NCI-H526 treated with DMSO at 0.1 percent for 48 hours (cell line): ENCODE data around the gene MPIG6B.

ENCODE experiments used
- DNase-seq: peaks from one replicate; lab custom pipeline; 2025; lab: John Stamatoyannopoulos, UW

MPIG6B gene

DNA sequence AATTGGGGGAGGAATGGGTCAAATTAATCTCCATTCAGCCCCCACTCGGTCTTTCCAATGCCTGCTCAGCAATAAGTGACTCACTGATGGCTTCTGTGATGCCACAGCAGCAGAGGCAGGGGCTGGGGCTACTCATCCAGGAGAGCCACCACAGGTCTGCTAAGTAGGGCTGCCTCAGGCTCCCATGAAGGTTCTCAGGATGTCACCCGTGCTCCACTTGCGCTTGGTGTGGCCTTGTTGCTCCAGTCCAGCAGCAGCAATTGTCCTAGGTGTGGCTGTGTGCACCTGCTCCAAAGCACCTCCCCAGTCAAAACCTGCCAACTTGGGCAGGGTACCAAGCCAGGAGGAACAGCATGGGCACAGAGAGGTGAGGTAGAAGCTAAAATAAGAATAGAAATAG, 1.0 kb upstream of the MPIG6B start:
- no peak for DNase-seq

- no peak for DNase-seq
Observed at GRCh38 chr6:31723980-31724691, 963 bp downstream of the MPIG6B start.

- no peak for DNase-seq
Observed at GRCh38 chr6:31725502-31726350, 2.6 kb downstream of the MPIG6B start.

DNA sequence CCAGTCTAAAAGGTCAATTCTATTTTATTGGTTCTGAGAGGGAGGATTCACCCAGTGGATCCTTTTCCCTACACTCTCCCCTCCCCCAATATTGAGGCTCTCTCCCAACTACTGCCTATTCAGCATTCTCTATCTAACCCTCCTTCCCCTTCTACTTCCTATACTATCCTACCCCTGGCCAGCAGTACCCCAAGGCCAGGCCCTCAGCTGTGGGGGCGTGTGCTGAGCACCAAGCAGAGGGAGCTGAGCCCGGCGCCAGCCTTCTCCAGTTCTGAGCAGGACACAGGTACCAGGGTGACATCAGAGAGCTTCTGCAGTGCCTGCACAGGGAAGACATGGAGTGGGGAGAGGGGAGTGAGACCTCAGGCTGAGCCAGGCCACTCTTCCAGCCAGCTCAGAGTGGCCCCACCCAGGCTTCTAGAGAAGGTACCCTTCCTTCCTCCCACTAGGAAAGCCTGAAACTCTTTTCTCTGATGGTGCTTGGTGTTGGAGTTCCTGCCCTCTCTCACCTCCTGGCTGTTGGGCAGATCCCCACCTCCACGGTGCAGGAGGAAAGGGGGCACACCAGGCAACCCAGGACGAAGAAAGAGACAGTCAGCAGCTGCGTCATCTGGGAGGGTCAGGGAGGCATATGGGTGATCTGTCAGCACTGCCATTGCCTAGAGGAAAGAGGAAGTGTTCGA, 4.0 kb downstream of the MPIG6B start:
- no peak for DNase-seq

DNA sequence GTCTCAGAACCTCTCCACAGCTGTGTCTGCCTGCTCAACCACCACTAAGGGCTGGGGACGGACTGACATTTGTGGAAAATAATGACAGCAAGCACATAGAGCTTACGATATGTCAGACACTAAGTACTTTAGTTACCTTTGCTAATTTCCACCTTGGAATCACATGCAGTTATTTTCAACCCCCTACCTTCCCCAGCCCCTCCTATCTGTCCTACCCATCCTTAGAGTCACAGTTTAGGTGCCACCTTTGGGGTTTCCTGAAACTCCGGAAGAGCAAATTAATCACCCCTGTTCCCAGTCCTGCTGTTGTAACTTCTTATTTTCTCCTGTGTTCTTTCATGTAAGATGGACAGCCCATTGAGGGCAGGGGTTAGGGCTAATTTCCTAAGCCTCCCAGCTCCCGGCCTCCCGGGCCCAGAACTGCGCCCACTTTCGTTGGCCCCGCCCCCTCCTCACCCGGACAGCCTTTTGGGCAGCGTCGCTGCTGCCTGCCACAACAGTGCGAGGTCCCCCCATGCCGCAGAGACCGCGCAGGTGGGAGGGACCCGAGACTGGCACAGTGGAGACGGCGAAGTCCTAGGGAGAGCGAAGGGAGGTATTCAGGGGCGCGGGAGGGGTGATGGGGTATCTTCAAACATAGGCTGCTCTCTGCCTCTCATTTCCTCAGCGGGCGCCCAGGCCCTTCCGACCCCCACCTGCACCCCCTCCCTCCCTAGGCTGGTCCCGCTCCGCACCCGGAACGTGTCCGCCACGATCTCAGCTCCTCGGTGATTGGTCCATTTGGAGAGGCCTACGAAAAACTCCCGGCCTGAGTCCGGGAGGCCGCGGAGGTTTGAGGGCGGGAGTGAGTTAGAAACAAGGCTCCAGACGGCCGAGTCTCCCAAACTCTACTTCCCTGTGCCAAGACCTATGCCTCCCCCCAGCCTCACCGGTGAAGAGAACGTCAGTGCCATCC, 4.8 kb downstream of the MPIG6B start:
- DNase-seq = no peak

- no peak for DNase-seq
Observed at GRCh38 chr6:31728767-31729514, 5.8 kb downstream of the MPIG6B start, which contains the start of gene DDAH2. DDAH2 (minus strand) TSS chr6:31729299; CDS start chr6:31729161, 138 bp downstream.

DNA sequence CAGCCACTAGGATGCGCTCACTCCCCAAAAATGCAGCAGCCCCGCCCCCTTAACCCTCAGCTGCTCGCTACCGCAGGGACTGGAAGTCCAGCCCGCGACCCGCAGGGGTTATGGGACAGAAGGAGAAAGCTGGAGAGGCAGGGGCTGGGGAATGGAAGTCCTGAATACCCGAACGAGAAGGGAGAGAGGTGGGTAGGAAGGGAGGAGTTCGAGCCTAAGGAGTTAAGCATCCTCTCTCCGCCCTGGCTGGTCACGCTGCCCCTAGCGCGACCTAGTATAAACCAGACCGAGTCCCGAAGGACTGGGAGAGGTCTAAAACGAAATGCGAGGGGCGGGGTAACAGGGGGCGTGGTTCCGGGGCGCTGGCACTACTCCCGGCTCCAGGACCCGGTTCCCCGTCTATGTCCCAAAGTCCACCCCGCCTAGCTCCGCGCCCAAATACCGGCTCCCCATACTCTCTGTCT, 6.4 kb downstream of the MPIG6B start:
- peak; percentile 69 for DNase-seq

- DNase-seq = peak; percentile 66
Observed at GRCh38 chr6:31729979-31730630, 6.9 kb downstream of the MPIG6B start.

GRCh38 chr6:31730631-31731086, 7.5 kb downstream of the MPIG6B start:
- DNase-seq = no peak

GRCh38 chr6:31732029-31732428, 8.9 kb downstream of the MPIG6B start:
- DNase-seq = no peak

GRCh38 chr6:31733734-31734133, 10.6 kb downstream of the MPIG6B start:
- no peak for DNase-seq

GRCh38 chr6:31734247-31734820, 11.2 kb downstream of the MPIG6B start:
- no peak for DNase-seq

DNA sequence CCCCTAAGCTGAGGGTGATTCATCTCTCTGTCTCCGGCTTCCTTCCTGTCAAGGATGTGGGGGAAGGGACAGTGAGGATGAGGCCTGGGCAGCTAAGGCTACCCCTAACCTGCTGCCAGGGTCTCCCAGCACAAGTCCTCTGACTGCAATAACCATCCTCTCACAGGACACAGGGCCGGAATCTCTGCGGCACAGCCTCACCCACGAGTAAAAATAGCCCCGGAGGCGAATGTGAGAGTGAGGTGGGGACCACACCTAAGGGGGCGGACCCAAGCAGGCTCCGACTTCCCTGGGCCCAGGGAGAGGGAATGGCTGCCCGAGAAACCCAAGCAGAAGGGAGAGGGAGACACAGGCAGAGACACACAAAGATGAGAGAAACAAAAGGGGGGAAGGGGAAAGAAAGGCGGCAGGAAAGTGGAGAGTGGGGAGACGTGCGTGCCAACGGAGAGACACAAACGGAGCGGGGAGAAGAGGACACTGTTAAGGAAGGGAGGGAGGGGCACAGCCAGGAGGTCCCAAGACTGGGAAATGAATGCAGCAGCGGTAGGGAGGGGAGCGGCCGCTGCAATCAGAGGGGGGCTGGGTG, 11.7 kb downstream of the MPIG6B start:
- DNase-seq = no peak

DNA sequence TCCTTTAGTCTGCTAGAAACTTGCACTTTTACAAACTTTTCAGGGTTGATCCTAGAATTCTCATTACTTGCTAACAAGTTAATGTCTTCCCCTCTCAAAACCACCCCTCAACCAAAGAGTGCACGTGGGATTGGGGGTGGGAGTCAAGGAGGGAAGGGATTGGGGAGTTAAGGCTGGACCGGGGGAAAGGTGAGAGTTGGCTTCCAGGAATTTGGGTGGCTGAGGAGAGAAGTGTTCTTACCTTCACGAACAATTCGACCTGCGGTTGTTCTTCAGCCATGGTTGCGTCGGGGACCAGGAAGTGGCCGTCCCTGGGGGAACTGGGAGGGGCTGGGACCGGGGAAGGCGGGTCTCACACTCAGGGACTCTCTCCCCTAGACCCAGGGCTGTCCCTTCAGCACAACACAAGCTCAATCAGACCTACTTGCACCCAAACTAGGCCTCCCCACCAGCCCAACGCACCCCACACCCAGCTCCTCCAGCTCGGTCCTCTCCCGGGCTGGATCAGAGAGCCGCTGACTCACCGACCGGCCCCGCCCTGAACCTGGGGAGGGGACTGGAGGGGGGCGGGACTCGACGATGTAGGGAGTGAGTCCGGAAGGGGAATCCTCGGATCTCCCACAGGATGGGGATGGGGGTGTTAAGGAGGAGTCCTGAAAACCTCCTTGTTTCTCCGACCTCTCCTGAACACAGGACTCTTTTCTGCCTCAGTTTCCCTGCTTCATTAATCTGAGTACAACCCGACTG, 13.0 kb downstream of the MPIG6B start, which contains the start of gene CLIC1:
CLIC1 (minus strand) TSS at position 510 of the 747 bp plus-strand sequence; CDS start at position 280, 230 bp downstream.
- peak; percentile 56 for DNase-seq

GRCh38 chr6:31736768-31737314, 13.7 kb downstream of the MPIG6B start:
- DNase-seq = no peak

GRCh38 chr6:31737315-31737990, 14.3 kb downstream of the MPIG6B start:
- no peak for DNase-seq
